Measurements from ENCODE around the gene DDX56. TPM values are rescaled to one million over a fixed set of nuclear protein-coding genes. Genes with fewer than 3 reads are reported as not detected.
A peak's percentile ranks its signal among the peaks of the same experiment; 100 is the strongest.

Gene DDX56
- polyA plus RNA-seq, 1 donor (not counting 4 experiments of a cell fraction or from before 2014, with no cell fraction given), result 79.9 TPM

DNA sequence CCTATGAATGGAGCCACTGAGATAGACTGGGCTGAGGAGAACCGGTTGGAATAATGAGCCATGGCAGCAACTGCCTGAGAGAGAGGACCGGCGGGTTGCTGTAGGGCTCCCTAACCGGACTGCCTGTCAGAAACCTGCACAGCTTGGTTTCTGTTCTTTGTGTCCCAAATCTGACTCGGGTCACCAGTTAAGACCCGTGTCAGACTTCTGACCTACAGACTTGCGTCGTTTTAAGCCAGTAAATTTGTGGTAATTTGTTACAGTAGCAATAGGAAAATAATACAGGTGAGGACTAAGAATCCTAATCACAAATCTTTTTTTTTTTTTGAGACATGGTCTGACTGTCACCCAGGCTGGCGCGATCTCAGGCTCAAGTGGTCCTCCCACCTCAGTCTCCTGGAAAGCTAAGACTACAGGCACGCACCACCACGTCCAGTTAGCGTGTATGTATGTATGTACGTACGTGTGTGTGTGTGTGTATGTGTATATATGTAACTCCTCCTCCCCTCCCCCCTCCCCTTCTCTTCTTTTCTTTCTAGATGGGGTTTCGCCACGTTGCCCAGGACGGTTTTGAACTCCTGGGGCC is 672 bp upstream of the DDX56 start:
- TF ChIP-seq EZH2 (IDR thresholded peaks at IDR 0.05; ENCODE audit: low read length) (no peak), CTCF (optimal IDR thresholded peaks at IDR 0.05 in 1 of 3, IDR thresholded peaks at IDR 0.05 in 1 of 3, conservative IDR thresholded peaks at IDR 0.05 in 1 of 3; ENCODE audit: extremely low read depth in 1 of 3, insufficient read depth in 2 of 3, low read length in 3 of 3) (no peak)
- Histone ChIP-seq H2AFZ (ENCODE audit: control insufficient read depth, low read length) (peak overlapping the region; percentile 84), H3K9ac (ENCODE audit: control insufficient read depth, extremely low read depth, insufficient read depth, low read length) (peak overlapping the region; percentile 88), H3K9me3 (ENCODE audit: control insufficient read depth, low read depth, low read length) (no peaks in the 10 kb centered on the region), H3K4me3 (ENCODE audit: control insufficient read depth in 2 of 3, extremely low read depth in 1 of 3, insufficient read depth in 2 of 3, low read depth in 1 of 3, low read length in 3 of 3) (peak overlapping the region; percentile 73 to 89 (median 82)), H3K79me2 (ENCODE audit: control insufficient read depth, insufficient read depth, low read length) (peaks cover 61% of the 10 kb centered on the region), H3K27ac (ENCODE audit: control insufficient read depth, insufficient read depth, low read length) (peak overlapping the region; percentile 82), H3K4me2 (ENCODE audit: control insufficient read depth, extremely low read depth, insufficient read depth, low read depth, low read length) (peak overlapping the region; percentile 88), H3K27me3 (ENCODE audit: control insufficient read depth, extremely low read depth, insufficient read depth, low read length) (no peaks in the 10 kb centered on the region), H3K9me1 (ENCODE audit: control insufficient read depth, extremely low read depth, insufficient read depth, low read length) (no peaks in the 10 kb centered on the region), H3K4me1 (ENCODE audit: control insufficient read depth, extremely low read depth, insufficient read depth, low read length) (peaks cover 12% of the 10 kb centered on the region), H3K36me3 (ENCODE audit: control insufficient read depth in 2 of 2, extremely low read depth in 1 of 2, insufficient read depth in 2 of 2, low read length in 2 of 2) (peaks cover 32 to 53% of the 10 kb centered on the region in 2 experiments), H4K20me1 (ENCODE audit: control insufficient read depth, extremely low read depth, insufficient read depth, low read length) (no peaks in the 10 kb centered on the region)
- dilution Hi-C loops (cut with MboI; ENCODE audit: extremely low pct_ligation_motif_present, low sequenced_read_pairs), result no loop called here
- FAIRE-seq (no peak), DNase-seq (ENCODE audit: low read depth, low spot score) (no peak)

DNA sequence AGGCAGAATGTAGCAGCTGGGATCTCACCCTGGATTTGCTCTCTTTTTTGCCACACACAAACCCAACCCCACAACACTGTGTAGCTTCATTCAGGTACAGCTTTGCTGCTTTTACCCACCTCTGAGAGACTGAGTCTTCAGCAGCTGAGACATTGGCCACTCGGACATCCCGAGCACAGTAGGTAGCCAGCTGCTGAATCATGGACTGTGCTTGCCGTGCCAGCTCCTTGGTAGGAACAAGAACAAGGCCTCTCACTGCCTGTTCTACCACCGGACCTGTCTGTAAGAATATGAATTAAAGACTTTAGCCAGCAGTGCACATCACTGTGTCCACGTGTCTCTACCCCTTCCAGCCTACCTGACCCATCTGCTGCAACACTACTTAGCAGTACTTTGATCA is 937 bp downstream of the DDX56 start:
- Histone ChIP-seq H3K9me1 (ENCODE audit: control insufficient read depth, extremely low read depth, insufficient read depth, low read length) (no peaks in the 10 kb centered on the region), H3K4me2 (ENCODE audit: control insufficient read depth, extremely low read depth, insufficient read depth, low read depth, low read length) (peak overlapping the region; percentile 88), H3K27me3 (ENCODE audit: control insufficient read depth, extremely low read depth, insufficient read depth, low read length) (no peaks in the 10 kb centered on the region), H4K20me1 (ENCODE audit: control insufficient read depth, extremely low read depth, insufficient read depth, low read length) (no peaks in the 10 kb centered on the region), H3K79me2 (ENCODE audit: control insufficient read depth, insufficient read depth, low read length) (peaks cover 54% of the 10 kb centered on the region), H3K4me3 (ENCODE audit: control insufficient read depth in 2 of 3, extremely low read depth in 1 of 3, insufficient read depth in 2 of 3, low read depth in 1 of 3, low read length in 3 of 3) (peak overlapping the region; percentile 73 to 89 (median 82)), H3K9ac (ENCODE audit: control insufficient read depth, extremely low read depth, insufficient read depth, low read length) (peak overlapping the region; percentile 88), H3K27ac (ENCODE audit: control insufficient read depth, insufficient read depth, low read length) (peak overlapping the region; percentile 82), H3K4me1 (ENCODE audit: control insufficient read depth, extremely low read depth, insufficient read depth, low read length) (peaks cover 12% of the 10 kb centered on the region), H2AFZ (ENCODE audit: control insufficient read depth, low read length) (no peak overlapping the region), H3K9me3 (ENCODE audit: control insufficient read depth, low read depth, low read length) (no peaks in the 10 kb centered on the region), H3K36me3 (ENCODE audit: control insufficient read depth in 2 of 2, extremely low read depth in 1 of 2, insufficient read depth in 2 of 2, low read length in 2 of 2) (peaks cover 41 to 62% of the 10 kb centered on the region in 2 experiments)
- DNase-seq (ENCODE audit: low read depth, low spot score) (no peak), FAIRE-seq (no peak)
- dilution Hi-C loops (cut with MboI; ENCODE audit: extremely low pct_ligation_motif_present, low sequenced_read_pairs), result no loop called here
- TF ChIP-seq EZH2 (IDR thresholded peaks at IDR 0.05; ENCODE audit: low read length) (no peak), CTCF (optimal IDR thresholded peaks at IDR 0.05 in 1 of 3, IDR thresholded peaks at IDR 0.05 in 1 of 3, conservative IDR thresholded peaks at IDR 0.05 in 1 of 3; ENCODE audit: extremely low read depth in 1 of 3, insufficient read depth in 2 of 3, low read length in 3 of 3) (no peak)
